GM12878 (cell line): ENCODE measurements around the gene CNNM3. TPM values are rescaled to one million over a fixed set of nuclear protein-coding genes. Genes with fewer than 3 reads are reported as not detected.

Experiments
- ASH2L ChIP-seq: fragments of 300-600, 200-600 bp; sonication (generic); IDR thresholded peaks from 2 replicates; pipeline ENCODE4 v1.6.1; 2017; ENCODE audit warnings: low read depth, mild to moderate bottlenecking, borderline replicate concordance
- BCL11A ChIP-seq: IDR thresholded peaks from 2 replicates; pipeline ENCODE4 v1.6.1; 2011; ENCODE audit warnings: low read depth, low read length
- CBX3 ChIP-seq: fragments of 200-600 bp; sonication (generic); IDR thresholded peaks from 2 replicates; pipeline ENCODE4 v1.6.1; 2016; ENCODE audit warnings: low read depth, borderline replicate concordance
- CHD1 ChIP-seq: IDR thresholded peaks from 2 replicates; pipeline ENCODE4 v1.6.1; 2012; ENCODE audit warnings: low read depth, low read length, improper control_type of control experiment
- CHD2 ChIP-seq: IDR thresholded peaks from 2 replicates; pipeline ENCODE4 v1.6.1; 2011; ENCODE audit warnings: low read depth, low read length, improper control_type of control experiment, borderline replicate concordance
- E4F1 ChIP-seq: fragments of 450-650 bp; IDR thresholded peaks from 2 replicates; pipeline ENCODE4 v1.6.1; 2018; ENCODE audit warnings: borderline replicate concordance, mild to moderate bottlenecking; ENCODE audit not compliant: partially characterized antibody
- EGR1 ChIP-seq, 2 experiments: IDR thresholded peaks; 1 replicate in 1 of 2; 2 replicates in 1 of 2; pipeline ENCODE4 v1.6.1; 2011 to 2012; ENCODE audit warnings: low read depth in 2 of 2, low read length in 2 of 2, borderline replicate concordance in 1 of 2, mild to moderate bottlenecking in 1 of 2, moderate library complexity in 1 of 2
- EP300 ChIP-seq, 2 experiments: fragments of 150-350 bp in 1 of 2; IDR thresholded peaks; 2 replicates each; pipeline ENCODE4 v1.6.1; 2011 to 2012; ENCODE audit warnings: low read depth in 2 of 2, low read length in 2 of 2, borderline replicate concordance in 1 of 2, improper control_type of control experiment in 1 of 2, inconsistent platforms in 1 of 2; ENCODE audit not compliant: control insufficient read depth in 1 of 2
- FOXK2 ChIP-seq: fragments of 450-650 bp; IDR thresholded peaks from 2 replicates; pipeline ENCODE4 v1.6.1; 2017; ENCODE audit warnings: mild to moderate bottlenecking, moderate library complexity
- JUNB ChIP-seq: IDR thresholded peaks from 2 replicates; pipeline ENCODE4 v1.6.1; 2016; ENCODE audit warnings: antibody characterized with exemption, mild to moderate bottlenecking
- MXI1 ChIP-seq: fragments of 150-350 bp; IDR thresholded peaks from 2 replicates; pipeline ENCODE4 v1.6.1; 2011; ENCODE audit warnings: low read depth, mild to moderate bottlenecking, inconsistent platforms, low read length, improper control_type of control experiment
- MYB ChIP-seq: fragments of 150-350 bp; IDR thresholded peaks from 2 replicates; pipeline ENCODE4 v1.6.1; 2014; ENCODE audit warnings: mild to moderate bottlenecking, low read depth, low read length, borderline replicate concordance
- PKNOX1 ChIP-seq: fragments of 450-650 bp; IDR thresholded peaks from 2 replicates; pipeline ENCODE4 v1.6.1; 2016; ENCODE audit warnings: mild to moderate bottlenecking
- RELB ChIP-seq: fragments of 450-650 bp; IDR thresholded peaks from 2 replicates; pipeline ENCODE4 v1.6.1; 2017; ENCODE audit warnings: low read depth, mild to moderate bottlenecking, moderate library complexity
- SMC3 ChIP-seq: IDR thresholded peaks from 2 replicates; pipeline ENCODE4 v1.6.1; 2011; ENCODE audit warnings: low read length, improper control_type of control experiment, borderline replicate concordance
- SREBF2 ChIP-seq: IDR thresholded peaks from 2 replicates; pipeline ENCODE4 v1.6.1; 2012; ENCODE audit warnings: mild to moderate bottlenecking, low read length
- YY1 ChIP-seq: IDR thresholded peaks from 2 replicates; pipeline ENCODE4 v1.6.1; 2011; ENCODE audit warnings: low read depth, mild to moderate bottlenecking, low read length
- ZNF207 ChIP-seq: fragments of 450-650 bp; IDR thresholded peaks from 2 replicates; pipeline ENCODE4 v1.6.1; 2014; ENCODE audit warnings: antibody characterized with exemption, mild to moderate bottlenecking, borderline replicate concordance
- ZNF384 ChIP-seq: IDR thresholded peaks from 2 replicates; pipeline ENCODE4 v1.6.1; 2012; ENCODE audit warnings: low read depth, mild to moderate bottlenecking, low read length, improper control_type of control experiment, borderline replicate concordance
- ZNF622 ChIP-seq: fragments of 450-650 bp; IDR thresholded peaks from 2 replicates; pipeline ENCODE4 v1.6.1; 2017; ENCODE audit warnings: mild to moderate bottlenecking, inconsistent platforms
- ZZZ3 ChIP-seq: IDR thresholded peaks from 2 replicates; pipeline ENCODE4 v1.6.1; 2011; ENCODE audit warnings: low read depth; ENCODE audit not compliant: control insufficient read depth, insufficient read length
- polyA plus RNA-seq, 11 experiments: library from polyadenylated mRNA; depleted of rRNA in 4 of 11; unstranded in 6 of 11; stranded (reverse) in 5 of 11; fragments of >200 nt; fragmentation: Nextera tagmentation in 4 of 11; fragmentation: Illumina TruSeq in 1 of 11; extraction: Ambion mirVana in 4 of 11; extraction: Trizol in 1 of 11; gene quantifications; 1 replicate in 1 of 11; 2 replicates in 10 of 11; pipeline versions ENCODE4 v1.2.1 to v1.2.3, GENCODE V29; 2011 to 2016; ENCODE audit warnings: inconsistent platforms in 2 of 11, missing spikeins in 2 of 11, low read depth in 1 of 11
- total RNA-seq, 4 experiments: library from RNA; depleted of rRNA in 3 of 4; stranded (reverse); fragments of >200 nt in 3 of 4; fragmentation: Illumina TruSeq in 1 of 4; extraction: Trizol in 1 of 4; gene quantifications; 2 replicates each; pipeline versions ENCODE4 v1.2.1 to v1.2.3, GENCODE V29; 2013 to 2021

The CNNM3 gene
- total and polyA plus RNA-seq, 10 of the 15 experiments (the other 5 are each of a cell fraction or from before 2014, with no cell fraction given) = 0.72 to 14.3 (median 4.0) TPM

GRCh38 chr2:96772903-96773671, 43.0 kb upstream of the CNNM3 start (continued):
- TF ChIP-seq RELB = 0 out of 2 replicates have a peak, but pooled peaks have one; percentile 20
- TF ChIP-seq SMC3 = no peak
- no peak for TF ChIP-seq SREBF2
- TF ChIP-seq ASH2L = no peak
- no peak for TF ChIP-seq ZNF384
- peak in 1 of 2 experiments; percentile 67; a peak in 2 of 3 replicates for TF ChIP-seq EGR1 (IDR thresholded peaks at IDR 0.05; ENCODE audit: borderline replicate concordance in 1 of 2, low read depth in 2 of 2, low read length in 2 of 2)
- no peak for TF ChIP-seq ZNF622
- no peak for TF ChIP-seq ZZZ3
- no peak for TF ChIP-seq BCL11A
- TF ChIP-seq FOXK2 = no peak
- no peak for TF ChIP-seq E4F1
- no peak for TF ChIP-seq CBX3
- TF ChIP-seq YY1 = no peak
- no peak for TF ChIP-seq EP300 (IDR thresholded peaks at IDR 0.05; ENCODE audit: borderline replicate concordance in 1 of 2, control insufficient read depth in 1 of 2, low read depth in 2 of 2, low read length in 2 of 2)
- TF ChIP-seq ZNF207 = no peak
- TF ChIP-seq MXI1 = 0 out of 2 replicates have a peak, but pooled peaks have one; percentile 28
- TF ChIP-seq MYB = no peak
- TF ChIP-seq PKNOX1 = peak; percentile 36; the same call in 1 of the 2 replicates
- TF ChIP-seq JUNB = peak; percentile 67
- no peak for TF ChIP-seq CHD2
- TF ChIP-seq CHD1 = no peak
